ENCODE results near the gene DLGAP1.

The DLGAP1 gene

DNA sequence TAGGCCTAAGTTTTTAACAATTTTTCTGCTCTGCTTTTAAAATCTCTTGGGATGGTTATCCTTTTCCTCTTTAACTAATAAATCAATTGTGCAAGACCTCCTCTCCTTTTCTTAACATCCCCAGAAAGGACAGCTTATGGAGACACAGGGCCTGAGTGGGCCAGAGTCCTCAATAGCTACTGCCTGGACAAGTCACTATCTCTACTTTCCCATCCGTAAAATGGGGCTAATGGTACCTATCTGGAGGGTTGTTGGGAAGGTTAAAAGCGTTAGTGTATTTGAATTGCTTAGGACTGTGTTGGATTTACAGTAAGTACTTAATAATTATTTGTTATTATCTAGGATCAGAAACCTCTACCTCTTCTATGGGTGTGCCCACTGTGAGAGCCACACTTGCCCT is 945.1 kb downstream of the DLGAP1 start:
- DNase-seq = no peak

DNA sequence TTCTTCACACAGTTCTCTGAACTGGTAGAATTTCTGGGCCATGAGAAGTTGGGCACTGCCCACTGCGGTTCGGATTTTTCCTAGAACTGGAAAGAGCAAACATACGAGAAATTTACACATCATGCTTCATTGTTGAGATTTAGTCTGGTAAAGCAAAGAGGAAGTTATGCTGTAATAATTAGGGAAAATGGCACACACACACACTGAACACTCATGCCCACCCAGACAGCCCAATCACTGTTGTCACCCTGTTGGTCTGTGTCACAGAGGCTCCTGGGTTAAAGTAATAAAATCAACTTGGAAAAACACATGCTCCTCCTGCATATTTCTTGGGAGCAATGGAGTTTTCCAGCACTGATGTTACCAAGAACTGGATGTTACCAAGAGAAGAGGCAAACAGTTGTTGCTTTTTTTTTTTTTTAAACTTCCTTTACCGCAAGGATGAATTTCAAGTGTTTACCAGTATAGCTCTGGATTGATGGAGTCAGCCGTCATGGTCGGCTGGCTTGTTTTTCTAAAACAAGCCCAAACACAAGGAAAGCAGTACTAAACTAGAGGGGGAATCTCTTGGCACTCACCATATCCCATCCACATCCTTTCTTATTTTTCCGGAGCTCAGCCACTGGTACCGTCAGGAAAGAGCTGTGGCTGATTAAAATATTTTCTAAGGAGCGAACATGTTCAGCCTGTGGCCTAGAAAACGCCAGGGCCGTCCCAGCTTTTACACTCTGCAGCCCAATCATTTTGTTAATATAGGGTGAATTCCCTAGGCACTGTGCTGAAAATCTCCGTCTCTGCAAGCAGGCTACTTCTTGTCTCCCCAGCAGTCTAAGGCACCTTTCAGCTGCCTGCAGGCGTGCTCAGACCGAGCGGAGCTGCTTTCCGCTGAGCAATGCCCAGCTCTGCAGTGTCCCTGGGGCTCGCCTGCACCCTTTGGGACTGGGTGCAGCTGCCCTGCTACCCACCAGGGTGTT is 946.2 kb downstream of the DLGAP1 start:
- no peak for DNase-seq

GRCh38 chr18:3504637-3505036 is 950.5 kb downstream of the DLGAP1 start:
- DNase-seq = no peak

DNA sequence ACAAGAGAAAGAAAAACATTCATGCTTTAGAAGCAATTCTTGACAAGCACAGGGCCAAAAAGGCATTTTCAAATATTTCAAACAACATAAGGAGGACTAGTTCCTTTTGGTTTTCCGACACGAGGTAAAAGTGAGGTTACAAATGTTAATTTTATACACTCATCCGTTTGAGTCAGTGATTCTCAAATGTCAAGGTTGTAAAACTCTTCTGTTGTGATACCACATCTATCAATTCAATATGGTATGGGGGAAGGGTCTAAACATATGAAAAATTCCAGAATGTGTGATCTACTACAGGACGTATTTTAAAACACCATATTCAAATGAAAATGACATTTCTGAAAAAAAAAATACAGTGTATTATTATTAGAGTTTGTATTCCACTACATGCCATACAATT is 952.5 kb downstream of the DLGAP1 start:
- DNase-seq = no peak

DNA sequence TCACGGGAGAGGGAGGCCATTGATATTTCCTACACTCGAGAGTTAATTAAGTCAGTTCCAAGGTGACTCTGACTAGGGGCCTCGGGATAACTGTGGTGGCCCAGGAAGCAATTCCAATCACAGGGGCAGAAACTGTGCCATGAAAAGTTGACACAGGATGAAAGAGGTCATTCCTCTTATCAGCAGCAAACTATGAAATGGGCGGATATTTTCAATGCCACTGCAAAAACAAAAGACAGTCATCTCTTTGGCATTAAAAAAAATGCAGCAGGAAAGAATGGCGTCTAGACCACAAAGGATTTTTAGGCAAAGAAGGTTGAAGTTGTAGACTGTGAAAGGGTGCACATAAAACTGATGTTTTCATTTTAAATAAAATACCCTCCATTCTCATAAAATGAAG is 955.1 kb downstream of the DLGAP1 start:
- DNase-seq = no peak

- DNase-seq = no peak
Measured at GRCh38 chr18:3499501-3499900, 955.6 kb downstream of the DLGAP1 start.

DNA sequence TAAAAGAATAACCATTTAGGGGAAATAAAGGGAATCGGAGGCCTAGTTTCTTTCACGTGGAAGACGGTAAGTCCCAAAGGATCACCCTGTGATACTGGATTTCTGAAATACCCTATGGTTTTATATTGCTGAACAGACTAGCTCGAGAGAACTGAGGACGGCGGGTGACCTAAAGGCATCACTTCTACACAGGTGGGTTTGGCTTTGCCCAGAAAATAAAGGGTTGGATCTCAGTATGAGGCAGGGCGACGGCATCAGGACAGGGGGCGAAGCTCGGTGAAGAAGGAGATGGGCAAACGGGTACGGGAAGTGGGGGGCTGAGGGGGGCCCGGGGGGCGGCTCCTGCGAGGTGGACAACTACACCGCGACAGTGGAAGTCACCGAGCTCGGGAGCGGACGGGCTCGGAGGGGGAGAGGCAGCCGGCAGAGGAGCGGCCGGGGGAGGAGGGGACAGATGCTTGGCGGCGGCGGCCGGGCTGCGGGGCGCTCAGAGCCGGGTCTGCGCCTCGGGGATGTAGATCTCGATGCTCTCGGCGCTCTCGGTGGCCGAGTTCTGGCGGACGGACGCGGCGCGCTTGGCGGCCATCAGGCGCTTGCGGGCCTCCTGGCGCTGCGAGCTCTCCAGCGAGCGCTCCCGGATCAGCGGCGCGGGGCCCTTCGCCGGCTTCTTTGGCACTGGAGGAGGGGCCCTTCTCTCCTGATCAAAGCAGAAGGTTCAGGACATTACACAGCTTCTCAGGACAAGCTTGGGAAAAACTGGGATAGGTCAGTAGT is 956.2 kb downstream of the DLGAP1 start:
- DNase-seq = no peak

- DNase-seq = no peak
Measured at GRCh38 chr18:3495691-3496430, 959.2 kb downstream of the DLGAP1 start.

DNA sequence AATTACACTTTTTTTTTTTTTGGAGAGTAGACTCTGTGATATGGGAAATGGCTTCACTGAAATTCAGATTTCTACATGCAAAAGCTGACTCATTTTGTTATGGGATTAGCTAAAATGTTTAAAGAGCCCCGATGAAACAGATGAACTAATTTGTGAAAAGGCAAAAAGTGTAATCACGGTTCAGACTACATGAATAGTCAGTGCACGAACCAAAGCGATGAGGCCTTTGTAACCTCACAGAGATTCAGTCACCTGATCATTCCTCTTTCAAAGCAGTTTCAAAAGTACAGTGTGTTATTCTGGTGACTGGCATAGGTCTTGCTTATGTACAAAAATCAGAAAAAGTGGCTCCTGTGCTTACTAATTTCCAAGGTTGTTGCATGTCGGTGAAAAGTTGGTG is 960.5 kb downstream of the DLGAP1 start:
- no peak for DNase-seq

DNA sequence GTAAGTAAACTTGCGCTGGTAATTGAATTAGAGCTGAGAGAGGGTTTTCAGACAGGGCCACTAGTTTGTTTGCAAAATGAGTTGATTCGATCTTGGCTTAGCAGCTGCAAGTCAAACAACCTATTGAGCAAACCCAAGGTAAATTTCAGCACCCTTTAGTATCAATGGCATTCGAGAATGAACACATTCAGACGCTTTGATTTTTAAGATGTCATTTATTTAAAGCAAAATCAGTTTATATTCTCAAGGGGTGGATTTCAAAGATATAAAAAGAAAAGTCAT is 960.9 kb downstream of the DLGAP1 start:
- DNase-seq = no peak

DNA sequence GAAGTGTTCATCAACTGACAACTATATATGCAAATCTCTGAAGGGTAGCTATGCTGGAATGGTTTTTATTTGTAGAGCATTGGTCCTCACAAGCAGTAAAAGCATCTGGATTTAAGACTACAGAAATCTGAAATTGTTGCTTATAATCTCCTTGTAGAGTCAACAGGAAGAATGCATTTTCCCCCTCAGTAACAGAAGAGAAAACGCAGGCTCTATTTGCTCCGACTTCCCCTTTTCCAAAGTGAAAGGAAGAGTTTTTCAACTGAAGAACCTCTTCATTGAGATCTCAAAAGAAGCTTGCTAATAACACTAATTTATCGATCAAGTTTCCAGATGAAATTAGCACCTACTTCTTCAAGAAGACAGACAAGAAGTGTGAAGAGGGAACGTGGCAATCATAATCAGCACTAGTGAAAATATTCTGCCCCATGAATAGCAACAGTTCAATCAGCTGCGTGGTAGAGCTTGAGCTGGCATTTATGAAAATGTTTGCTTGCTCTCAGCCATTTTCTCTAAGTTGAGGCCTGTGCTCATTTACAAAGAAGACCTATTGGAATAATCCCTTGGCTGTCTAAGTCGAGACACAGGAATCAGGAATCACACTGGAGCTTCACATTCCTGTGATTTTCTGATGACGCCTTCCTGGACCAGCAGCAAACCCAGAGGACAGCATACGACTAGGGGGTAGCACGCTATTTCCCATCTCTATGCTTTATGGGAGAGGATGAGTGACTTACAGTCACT is 961.4 kb downstream of the DLGAP1 start:
- DNase-seq = no peak

DNA sequence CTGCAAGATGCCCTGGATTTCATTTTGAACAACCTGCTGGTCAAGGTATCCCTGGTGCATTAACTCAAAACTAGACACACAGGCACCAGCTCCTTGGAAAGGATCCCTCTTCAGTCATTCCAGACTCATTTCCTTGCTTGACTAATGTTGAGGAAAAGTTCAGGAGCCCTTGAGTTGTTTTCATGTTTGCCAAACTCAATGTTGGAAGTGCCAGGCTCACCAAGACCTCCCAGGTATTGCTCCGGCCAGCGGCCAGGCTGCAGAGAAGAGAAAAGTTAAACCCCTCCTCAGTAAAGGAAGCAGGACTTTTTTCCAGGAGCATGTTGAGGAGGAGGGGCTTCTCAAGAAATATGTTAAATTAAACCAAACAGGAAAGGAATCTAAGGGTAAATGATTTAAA is 962.4 kb downstream of the DLGAP1 start:
- no peak for DNase-seq

- DNase-seq = no peak
Measured at GRCh38 chr18:3491981-3492555, 963.0 kb downstream of the DLGAP1 start.

DNA sequence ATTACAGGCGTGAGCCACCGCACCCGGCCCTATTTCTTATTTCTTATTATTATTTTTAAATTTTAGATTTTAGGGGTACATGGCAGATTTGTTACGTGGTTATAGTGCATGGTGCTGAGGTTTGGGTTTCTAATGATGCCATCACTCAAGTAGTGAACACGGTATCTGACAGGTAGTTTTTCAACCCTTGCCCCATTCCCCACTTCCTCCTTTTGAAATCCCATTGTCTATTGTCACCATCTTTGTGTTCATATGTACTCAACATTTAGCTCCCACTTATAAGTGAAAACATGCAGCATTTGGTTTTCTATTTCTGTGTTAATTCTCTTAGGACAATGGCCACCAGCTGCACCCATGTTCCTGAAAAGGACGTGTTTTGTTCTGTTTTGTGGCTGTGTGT is 965.6 kb downstream of the DLGAP1 start:
- no peak for DNase-seq

GRCh38 chr18:3486512-3486911 is 968.6 kb downstream of the DLGAP1 start:
- no peak for DNase-seq

DNA sequence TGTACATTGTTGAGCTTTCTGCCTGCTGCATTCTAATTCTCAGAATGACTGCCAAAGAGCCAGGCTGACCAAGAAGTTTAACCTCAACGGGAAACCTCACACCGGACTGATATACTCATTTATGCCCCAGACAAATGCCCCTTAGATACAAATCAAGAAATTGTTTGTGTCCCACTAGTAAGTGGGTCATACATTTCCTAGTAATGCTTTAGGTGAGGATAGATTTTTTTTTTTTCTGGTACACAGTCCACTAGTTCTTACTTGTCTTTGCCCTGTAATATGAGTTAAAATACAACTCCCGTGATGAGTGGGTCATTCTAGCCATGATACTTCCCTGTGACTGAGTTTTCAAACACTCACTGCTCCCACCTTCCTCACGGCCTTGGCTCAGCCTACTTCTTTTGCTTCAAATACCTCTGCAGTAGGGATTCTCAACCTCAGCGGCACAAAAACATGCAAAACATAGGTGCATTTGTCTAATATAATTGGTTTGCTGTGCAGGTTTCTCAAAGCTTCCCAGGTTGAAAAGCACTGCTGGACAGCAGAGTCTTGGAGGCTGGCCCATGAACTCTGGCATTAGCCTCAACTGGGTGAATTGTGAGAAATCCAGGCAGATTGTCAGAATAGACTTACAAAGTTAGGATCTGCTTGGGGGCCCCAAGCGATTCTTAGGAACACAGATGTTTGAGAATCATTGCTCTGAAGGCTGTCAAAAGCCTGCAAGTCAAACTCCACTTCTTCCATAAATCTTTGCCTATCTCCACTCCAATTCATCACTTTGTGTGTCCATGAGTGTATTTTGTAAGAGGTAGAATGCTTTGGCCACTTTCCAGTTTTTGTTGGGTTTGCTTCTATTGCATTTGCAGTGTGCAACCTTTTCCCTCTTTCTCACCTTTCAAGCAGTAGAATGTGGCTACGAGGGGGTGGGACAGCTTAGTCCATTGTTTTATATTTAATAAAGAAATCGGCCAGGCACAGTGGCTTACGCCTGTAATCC is 969.7 kb downstream of the DLGAP1 start:
- DNase-seq = no peak

GRCh38 chr18:3482258-3482657 is 972.8 kb downstream of the DLGAP1 start:
- DNase-seq = no peak

GRCh38 chr18:3481696-3482210 is 973.4 kb downstream of the DLGAP1 start:
- DNase-seq = no peak

DNA sequence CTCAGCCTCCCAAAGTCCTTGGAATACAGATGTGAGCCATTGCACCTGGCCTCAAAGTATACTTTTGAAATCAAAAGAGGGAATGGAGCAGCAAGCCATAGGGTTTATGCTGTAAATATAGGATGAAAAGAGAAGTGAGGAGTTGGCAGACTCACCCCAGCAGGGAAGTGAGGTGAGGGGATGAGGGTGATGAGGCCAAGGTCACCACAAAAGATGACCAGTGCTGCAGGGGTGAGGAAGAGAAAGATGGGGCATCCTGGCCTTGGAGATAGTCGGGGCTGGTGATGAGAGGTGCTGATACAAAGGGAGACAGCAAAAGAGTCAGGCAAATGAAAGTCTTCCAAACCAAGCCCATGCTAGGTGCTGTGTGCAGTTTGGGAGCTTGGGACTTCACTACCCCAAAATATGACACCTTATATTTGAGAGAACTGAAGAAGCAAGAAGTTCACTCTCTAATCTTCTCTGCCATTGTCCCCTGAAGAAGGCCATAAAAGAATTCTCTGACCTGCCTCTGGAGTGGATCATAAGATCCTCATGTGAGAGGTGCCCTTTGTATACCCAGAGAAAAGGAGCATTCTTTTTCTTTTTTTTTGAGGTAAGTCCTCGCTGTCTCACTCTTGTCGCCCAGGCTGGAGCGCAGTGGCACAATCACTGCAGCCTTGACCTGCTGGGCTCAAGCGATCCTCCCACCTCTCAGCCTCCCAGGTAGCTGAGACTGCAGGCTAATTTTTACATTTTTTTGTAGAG is 974.1 kb downstream of the DLGAP1 start:
- no peak for DNase-seq

DNA sequence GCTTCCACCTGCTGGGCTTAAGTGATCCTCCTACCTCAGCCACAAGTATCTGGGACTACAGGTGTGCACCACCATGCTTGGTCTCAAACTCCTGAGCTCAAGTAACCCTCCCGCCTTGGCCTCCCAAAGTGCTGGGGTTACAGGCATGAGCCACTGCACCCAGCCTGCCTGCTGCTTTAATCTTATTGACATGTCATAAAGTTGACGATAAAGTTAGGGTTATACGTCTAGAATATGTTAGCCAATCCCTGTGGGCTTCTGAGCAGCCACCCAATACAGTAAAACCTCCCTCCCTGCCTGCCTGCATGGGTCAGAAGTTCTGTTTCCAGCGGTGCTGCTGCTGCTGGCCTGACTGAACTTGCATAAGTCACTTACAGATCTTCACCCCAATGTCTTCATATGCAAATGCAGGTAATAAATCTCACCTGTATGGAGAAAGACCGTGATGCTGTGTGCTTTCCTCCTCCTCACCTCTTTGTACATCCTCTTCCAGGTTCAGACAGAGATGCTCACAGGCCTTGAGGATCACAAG is 975.1 kb downstream of the DLGAP1 start:
- no peak for DNase-seq

Measured in NK-92 treated with Interleukin-12 subunit alpha and Interleukin-12 subunit beta, amount 100 ng/mL, for 24 hours (cell line).